Gastroesophageal sphincter (tissue), 3 donors: ENCODE results near the gene PSKH1.

Experiments
- POLR2A ChIP-seq, 2 donors: fragments of 450-650 bp; IDR thresholded peaks; one replicate each; pipeline ENCODE4 v1.6.1; 2017; ENCODE audit warnings: antibody characterized with exemption in 2 of 2, mild to moderate bottlenecking in 2 of 2, moderate library complexity in 1 of 2
- TF ChIP-seq, protein P1 (sequence below), 4 experiments: fragments of 200-600 bp in 2 of 4; fragments of 450-650 bp in 2 of 4; sonication (generic) in 1 of 4; IDR thresholded peaks; one replicate each; pipeline ENCODE4 v1.5.1; 2017 to 2019; ENCODE audit warnings: antibody characterized with exemption in 4 of 4, mild to moderate bottlenecking in 2 of 4, moderate library complexity in 2 of 4

DNA sequence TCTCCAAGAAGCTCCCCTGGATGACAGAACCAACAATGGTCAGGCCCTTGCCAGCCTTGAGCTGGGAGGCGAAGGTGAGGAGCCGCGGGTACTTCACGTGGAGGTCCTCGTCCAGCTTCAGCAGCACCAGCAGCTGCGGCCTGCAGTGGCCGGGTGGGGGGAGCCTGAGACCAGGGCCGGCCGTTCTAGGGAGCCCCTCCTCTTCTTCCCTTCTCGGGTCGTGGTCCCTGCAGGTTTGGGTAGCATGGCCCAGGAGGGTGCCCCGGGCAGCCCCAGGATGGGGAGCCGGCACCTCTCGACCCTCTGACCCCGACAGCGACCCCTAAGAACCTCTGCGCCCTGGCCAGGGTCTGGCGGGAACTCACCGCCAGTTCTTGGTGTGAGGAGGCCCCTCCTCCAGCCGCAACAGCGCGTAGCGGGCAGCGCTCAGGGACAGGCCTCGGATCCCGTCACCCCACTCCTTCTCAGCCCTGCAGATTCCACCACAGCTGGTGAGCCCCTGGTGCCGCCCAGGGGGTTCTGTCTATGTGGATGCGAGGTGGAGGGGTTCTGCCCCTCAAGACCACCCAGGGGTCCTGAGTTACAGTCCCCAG, 54.0 kb downstream of the PSKH1 start:
- TF ChIP-seq, protein P1, sequence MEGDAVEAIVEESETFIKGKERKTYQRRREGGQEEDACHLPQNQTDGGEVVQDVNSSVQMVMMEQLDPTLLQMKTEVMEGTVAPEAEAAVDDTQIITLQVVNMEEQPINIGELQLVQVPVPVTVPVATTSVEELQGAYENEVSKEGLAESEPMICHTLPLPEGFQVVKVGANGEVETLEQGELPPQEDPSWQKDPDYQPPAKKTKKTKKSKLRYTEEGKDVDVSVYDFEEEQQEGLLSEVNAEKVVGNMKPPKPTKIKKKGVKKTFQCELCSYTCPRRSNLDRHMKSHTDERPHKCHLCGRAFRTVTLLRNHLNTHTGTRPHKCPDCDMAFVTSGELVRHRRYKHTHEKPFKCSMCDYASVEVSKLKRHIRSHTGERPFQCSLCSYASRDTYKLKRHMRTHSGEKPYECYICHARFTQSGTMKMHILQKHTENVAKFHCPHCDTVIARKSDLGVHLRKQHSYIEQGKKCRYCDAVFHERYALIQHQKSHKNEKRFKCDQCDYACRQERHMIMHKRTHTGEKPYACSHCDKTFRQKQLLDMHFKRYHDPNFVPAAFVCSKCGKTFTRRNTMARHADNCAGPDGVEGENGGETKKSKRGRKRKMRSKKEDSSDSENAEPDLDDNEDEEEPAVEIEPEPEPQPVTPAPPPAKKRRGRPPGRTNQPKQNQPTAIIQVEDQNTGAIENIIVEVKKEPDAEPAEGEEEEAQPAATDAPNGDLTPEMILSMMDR (IDR thresholded peaks at IDR 0.05) = no peak
- no peak for TF ChIP-seq POLR2A (IDR thresholded peaks at IDR 0.05)
